Measurements from ENCODE around the gene GORASP2.

- TF ChIP-seq CTCF (IDR thresholded peaks at IDR 0.05) (no peak), POLR2A (IDR thresholded peaks at IDR 0.05) (no peak)
These were observed 36.6 kb downstream of the GORASP2 start for GRCh38 chr2:170965446-170966225.
